Sigmoid colon (tissue), 7 donors: ENCODE data around the gene DPEP2NB. TPM values are rescaled to one million over a fixed set of nuclear protein-coding genes. Genes with fewer than 3 reads are reported as not detected.
"Not testable (repeated sequence)": the region's sequence is repeated elsewhere in the genome, so short reads cannot be mapped to it uniquely, and the experiment has no call there.

Experiments
- DNase-seq: peaks from one replicate; pipeline ENCODE4 v3.0.0-alpha.2; 2019
- H3K27ac ChIP-seq, 4 donors: fragments of 200-600 bp; sonication (generic); one replicate each; pipeline ENCODE4 v1.5.1; 2016 to 2019; ENCODE audit warnings: mild to moderate bottlenecking in 1 of 4
- H3K27me3 ChIP-seq, 3 donors: fragments of 200-600 bp; sonication (generic); one replicate each; pipeline ENCODE4 v1.5.1; 2019; ENCODE audit warnings: mild to moderate bottlenecking in 1 of 3
- H3K36me3 ChIP-seq, 4 donors: fragments of 200-600 bp; sonication (generic); one replicate each; pipeline ENCODE4 v1.5.1; 2016 to 2019
- H3K4me1 ChIP-seq, 4 donors: fragments of 200-600 bp; sonication (generic); one replicate each; pipeline ENCODE4 v1.5.1; 2017 to 2019
- H3K4me3 ChIP-seq, 4 donors: fragments of 200-600 bp; sonication (generic); one replicate each; pipeline ENCODE4 v1.5.1; 2017 to 2019; ENCODE audit warnings: mild to moderate bottlenecking in 2 of 4, moderate library complexity in 1 of 4
- H3K9me3 ChIP-seq, 4 donors: fragments of 200-600 bp in 3 of 4; sonication (generic) in 3 of 4; one replicate each; pipeline versions ENCODE4 v1.5.1 to v1.6.1; 2013 to 2019
- CTCF ChIP-seq, 4 experiments: fragments of 450-650 bp in 3 of 4; fragments of 200-600 bp in 1 of 4; IDR thresholded peaks; one replicate each; pipeline ENCODE4 v1.5.1; 2016 to 2019; ENCODE audit warnings: antibody characterized with exemption in 4 of 4, mild to moderate bottlenecking in 3 of 4, moderate library complexity in 2 of 4
- EP300 ChIP-seq, 4 donors: sonication (generic); formaldehyde crosslinking; IDR thresholded peaks; one replicate each; pipeline ENCODE4 v1.6.1; 2017; ENCODE audit warnings: antibody characterized with exemption in 4 of 4
- POLR2A ChIP-seq, 2 donors: fragments of 450-650 bp; IDR thresholded peaks; one replicate each; pipeline ENCODE4 v1.6.1; 2016; ENCODE audit warnings: antibody characterized with exemption in 2 of 2, mild to moderate bottlenecking in 2 of 2, moderate library complexity in 2 of 2
- POLR2AphosphoS5 ChIP-seq, 4 donors: sonication (generic); formaldehyde crosslinking; IDR thresholded peaks; one replicate each; pipeline ENCODE4 v1.6.1; 2017; ENCODE audit warnings: antibody characterized with exemption in 4 of 4
- WGBS, 2 donors: extraction: QIAGEN DNeasy Blood & Tissue Kit; methylation state at CpG; one replicate each; pipeline ENCODE4 v1.1.7; 2013; 5-methylcytosine and 5-hydroxymethylcytosine counted together
- intact Hi-C: fragments of 100-400 bp; cut with DNase I; formaldehyde crosslinking; loops from one replicate; pipeline ENCODE4 v1.15.1; 2023
- polyA plus RNA-seq, 3 donors: library from polyadenylated mRNA; stranded (reverse); fragments of 200-250 nt; gene quantifications; one replicate each; pipeline ENCODE4 v1.2.3, GENCODE V29; 2013
- total RNA-seq, 4 donors: library from RNA; depleted of rRNA; stranded (reverse); fragments of >200 nt; gene quantifications; one replicate each; pipeline ENCODE4 v1.1.0, GENCODE V29; 2016
- donor health status: healthy with polysubstance abuse.
- donor health status: Bipolar disorder and iron deficiency.
- donor health status: healthy.

Gene DPEP2NB
- total and polyA plus RNA-seq, 7 donors, result not detected

GRCh38 chr16:67998779-67999688 is 16.7 kb downstream of the DPEP2NB start, which contains the start of gene DPEP2:
Gene DPEP2 (minus strand): TSS chr16:67999484. CDS start chr16:67993212, 6,272 bp downstream.
- H3K4me1 ChIP-seq, H3K27me3 ChIP-seq, H3K36me3 ChIP-seq, H3K9me3 ChIP-seq, DNase-seq, intact Hi-C loops: not testable (repeated sequence)
- TF ChIP-seq POLR2AphosphoS5 (IDR thresholded peaks at IDR 0.05), result peak in 1 of 4 donors; percentile 23
- 44 to 70% methylated on average over 18 of the region's 18 CpGs for WGBS, 2 donors
- peak within 1 kb of the TSS in 2 of 4 donors; percentile 4 to 12 for H3K4me3 ChIP-seq
- H3K27ac ChIP-seq, result peak within 1 kb of the TSS; percentile 26 to 61 (median 38)

- H3K4me3 ChIP-seq, H3K9me3 ChIP-seq, H3K36me3 ChIP-seq, H3K27me3 ChIP-seq, H3K27ac ChIP-seq, DNase-seq, H3K4me1 ChIP-seq, intact Hi-C loops: not testable (repeated sequence)
- WGBS, 2 donors, result 92 to 97% methylated on average over 36 of the region's 36 CpGs
Measured at GRCh38 chr16:67998231-67998778, 17.4 kb downstream of the DPEP2NB start.

- Histone ChIP-seq H3K27ac (no peak overlapping the region), H3K4me1 (peaks cover 0 to 12% (median 11%) of the 10 kb centered on the region in 4 donors), H3K4me3 (no peak overlapping the region), H3K27me3 (no peaks in the 10 kb centered on the region), H3K9me3 (no peaks in the 10 kb centered on the region), H3K36me3 (no peaks in the 10 kb centered on the region)
- intact Hi-C loops, result no loop called here
- DNase-seq, result no peak
- 83 to 94% methylated on average over 5 of the region's 5 CpGs for WGBS, 2 donors
- TF ChIP-seq CTCF (IDR thresholded peaks at IDR 0.05), result no peak
- TF ChIP-seq EP300 (IDR thresholded peaks at IDR 0.05), result no peak
- no peak for TF ChIP-seq POLR2AphosphoS5 (IDR thresholded peaks at IDR 0.05)
- TF ChIP-seq POLR2A (IDR thresholded peaks at IDR 0.05), result no peak
Measured at GRCh38 chr16:67996666-67997065, 19.0 kb downstream of the DPEP2NB start.

GRCh38 chr16:67995423-67995822 is 20.3 kb downstream of the DPEP2NB start:
- Histone ChIP-seq H3K27me3 (no peaks in the 10 kb centered on the region), H3K4me3 (no peak overlapping the region), H3K36me3 (no peaks in the 10 kb centered on the region), H3K9me3 (no peaks in the 10 kb centered on the region), H3K4me1 (peaks cover 0 to 12% (median 11%) of the 10 kb centered on the region in 4 donors), H3K27ac (no peak overlapping the region)
- 41 to 55% methylated on average over 5 of the region's 5 CpGs for WGBS, 2 donors
- TF ChIP-seq POLR2A (IDR thresholded peaks at IDR 0.05) (no peak), EP300 (IDR thresholded peaks at IDR 0.05) (no peak), CTCF (IDR thresholded peaks at IDR 0.05) (no peak), POLR2AphosphoS5 (IDR thresholded peaks at IDR 0.05) (no peak)
- intact Hi-C loops, result no loop called here
- no peak for DNase-seq

- Histone ChIP-seq H3K27ac (peak overlapping the region; percentile 46 to 60 (median 48)), H3K4me1 (peaks cover 0 to 12% (median 11%) of the 10 kb centered on the region in 4 donors)
- intact Hi-C loops, result loop anchor here (5.0 kb wide), 1 partner anchor 48 kb away; no protein-coding TSS in a partner anchor
- DNase-seq, H3K36me3 ChIP-seq, H3K4me3 ChIP-seq, H3K27me3 ChIP-seq, H3K9me3 ChIP-seq: not testable (repeated sequence)
- 43 to 79% methylated on average over 6 of the region's 6 CpGs for WGBS, 2 donors
Measured at GRCh38 chr16:67994040-67994408, 21.7 kb downstream of the DPEP2NB start.
